GM12878 (cell line): Measurements from ENCODE around the gene SLC66A1. TPM values are rescaled to one million over a fixed set of nuclear protein-coding genes. Genes with fewer than 3 reads are reported as not detected.

Experiments
- ATAC-seq: fragments of 200-7000 bp; cut with Tn5 transposase; 3 replicates; pipeline ENCODE4 v1.9.1; 2020; ENCODE audit warnings: mild to moderate bottlenecking, moderate library complexity
- BruUV-seq: library from RNA; stranded (reverse); fragments of 400-500 nt; replicated peaks from 2 replicates; lab custom pipeline; 2021; lab: Mats Ljungman, UMichigan
- CTCF ChIA-PET: fragments of 300-600 bp; sonication (Branson Sonifier 250); formaldehyde crosslinking; extraction: SDS; loops from one replicate; lab custom pipeline; 2021; ENCODE audit warnings: inconsistent platforms; lab: Yijun Ruan, JAX
- POLR2A ChIA-PET: fragments of 350-600 bp; formaldehyde crosslinking; extraction: SDS; loops from one replicate; lab custom pipeline; 2021; ENCODE audit warnings: inconsistent platforms; lab: Charles Lee
- RAD21 ChIA-PET: fragments of 300-600 bp; sonication (Branson Sonifier 250); formaldehyde crosslinking; loops from one replicate; lab custom pipeline; 2023; ENCODE audit warnings: antibody characterized with exemption; ENCODE audit not compliant: unreplicated experiment; lab: Charles Lee
- SMC1A ChIA-PET: fragments of 300-600 bp; sonication (Branson Sonifier 250); formaldehyde crosslinking; loops from one replicate; lab custom pipeline; 2023; ENCODE audit not compliant: unreplicated experiment, uncharacterized antibody; lab: Charles Lee
- DNase-seq: peaks from one replicate; pipeline ENCODE4 v3.0.0-alpha.2; 2011; ENCODE audit warnings: low read depth, low spot score
- FAIRE-seq: peaks from 3 replicates; lab custom pipeline; 2011; peaks lifted over from hg19 to GRCh38; lab: Jason Lieb, UNC
- H2AFZ ChIP-seq: 2 replicates; pipeline ENCODE4 v1.6.0; 2011; ENCODE audit warnings: low read depth, low read length, control low read depth; ENCODE audit not compliant: control insufficient read depth
- H3K27ac ChIP-seq: 2 replicates; pipeline ENCODE4 v1.5.1; 2011; ENCODE audit warnings: control low read depth; ENCODE audit not compliant: control insufficient read depth, insufficient read depth
- H3K27me3 ChIP-seq, 2 experiments: replicated peaks in 1 of 2; 2 replicates each; pipeline versions ENCODE4 v1.6.0 to v1.6.1; 2011; ENCODE audit warnings: low read length in 1 of 2; ENCODE audit not compliant: control insufficient read depth in 2 of 2, insufficient read depth in 2 of 2
- H3K36me3 ChIP-seq, 2 experiments: 2 replicates each; pipeline ENCODE4 v1.5.1; 2011; ENCODE audit warnings: low read length in 1 of 2; ENCODE audit not compliant: control insufficient read depth in 2 of 2, insufficient read depth in 2 of 2
- H3K4me1 ChIP-seq: 2 replicates; pipeline ENCODE4 v1.6.1; 2011; ENCODE audit warnings: mild to moderate bottlenecking, low read length, moderate library complexity, mixed read lengths; ENCODE audit not compliant: control insufficient read depth, insufficient read depth
- H3K4me2 ChIP-seq: 2 replicates; pipeline ENCODE4 v1.6.0; 2011; ENCODE audit warnings: control low read depth; ENCODE audit not compliant: control insufficient read depth, insufficient read depth
- H3K4me3 ChIP-seq: fragments of 200-600 bp; sonication (generic); 2 replicates; pipeline ENCODE4 v1.5.1; 2016
- H3K79me2 ChIP-seq: 2 replicates; pipeline ENCODE4 v1.6.0; 2011; ENCODE audit warnings: low read length; ENCODE audit not compliant: control insufficient read depth, insufficient read depth
- H3K9ac ChIP-seq: 2 replicates; pipeline ENCODE4 v1.8.0; 2011; ENCODE audit warnings: low read length, control low read depth, mixed read lengths; ENCODE audit not compliant: control insufficient read depth, insufficient read depth
- H3K9me3 ChIP-seq: replicated peaks from 3 replicates; pipeline ENCODE4 v1.5.1; 2011; ENCODE audit warnings: mild to moderate bottlenecking, low read length; ENCODE audit not compliant: control insufficient read depth, insufficient read depth
- H4K20me1 ChIP-seq: 2 replicates; pipeline ENCODE4 v1.6.0; 2011; ENCODE audit not compliant: control insufficient read depth, insufficient read depth
- BMI1 ChIP-seq: fragments of 450-650 bp; IDR thresholded peaks from 2 replicates; pipeline ENCODE4 v1.6.1; 2016; ENCODE audit warnings: mild to moderate bottlenecking, moderate library complexity, borderline replicate concordance
- CHD1 ChIP-seq: IDR thresholded peaks from 2 replicates; pipeline ENCODE4 v1.6.1; 2012; ENCODE audit warnings: low read depth, low read length, improper control_type of control experiment
- CREM ChIP-seq: IDR thresholded peaks from 2 replicates; pipeline ENCODE4 v1.6.1; 2014; ENCODE audit warnings: antibody characterized with exemption, low read depth
- ESRRA ChIP-seq: IDR thresholded peaks from 2 replicates; pipeline ENCODE4 v1.6.1; 2012; ENCODE audit warnings: mild to moderate bottlenecking, low read length, improper control_type of control experiment
- FOS ChIP-seq: IDR thresholded peaks from 3 replicates; pipeline ENCODE4 v1.6.1; 2011; ENCODE audit warnings: borderline replicate concordance; ENCODE audit not compliant: insufficient read length; ENCODE audit errors: extremely low read depth
- GABPA ChIP-seq: IDR thresholded peaks from 2 replicates; pipeline ENCODE4 v1.6.1; 2014; ENCODE audit warnings: antibody characterized with exemption, low read depth, mild to moderate bottlenecking, inconsistent platforms
- KAT2A ChIP-seq: conservative IDR thresholded peaks from 2 replicates; pipeline ENCODE4 v1.6.1; 2011; ENCODE audit warnings: low read depth, low read length; ENCODE audit not compliant: control insufficient read depth
- KLF5 ChIP-seq: fragments of 450-650 bp; IDR thresholded peaks from 2 replicates; pipeline ENCODE4 v1.6.1; 2014; ENCODE audit warnings: mild to moderate bottlenecking; ENCODE audit not compliant: partially characterized antibody
- MTA3 ChIP-seq: IDR thresholded peaks from 2 replicates; pipeline ENCODE4 v1.6.1; 2012; ENCODE audit warnings: low read length, inconsistent platforms, borderline replicate concordance
- NR2C1 ChIP-seq: fragments of 450-650 bp; IDR thresholded peaks from 2 replicates; pipeline ENCODE4 v1.6.1; 2017; ENCODE audit warnings: antibody characterized with exemption, mild to moderate bottlenecking, moderate library complexity
- PRDM15 ChIP-seq: fragments of 450-650 bp; formaldehyde crosslinking; IDR thresholded peaks from 2 replicates; pipeline ENCODE4 v1.4.0; 2020; ENCODE audit warnings: mild to moderate bottlenecking, moderate library complexity
- SIN3A ChIP-seq: IDR thresholded peaks from 2 replicates; pipeline ENCODE4 v1.6.1; 2012; ENCODE audit warnings: low read depth, low read length, improper control_type of control experiment
- TBL1XR1 ChIP-seq: IDR thresholded peaks from 2 replicates; pipeline ENCODE4 v1.6.1; 2012; ENCODE audit warnings: low read depth, low read length, improper control_type of control experiment
- ZNF24 ChIP-seq: fragments of 450-650 bp; IDR thresholded peaks from 2 replicates; pipeline ENCODE4 v1.6.1; 2017; ENCODE audit warnings: antibody characterized with exemption, mild to moderate bottlenecking
- WGBS: methylation state at CpG from one replicate; pipeline ENCODE4 v1.1.6; 2016; ENCODE audit warnings: low lambda C conversion rate; ENCODE audit not compliant: insufficient replicate concordance, insufficient coverage; ENCODE audit errors: missing lambda C conversion rate; 5-methylcytosine and 5-hydroxymethylcytosine counted together
- in situ Hi-C: fragments of 300-500 bp; cut with MboI; formaldehyde crosslinking; loops from 9 replicates; pipeline ENCODE4 v1.14.3; 2018; ENCODE audit warnings: mixed read lengths
- intact Hi-C: fragments of 100-400 bp; cut with micrococcal nuclease; formaldehyde crosslinking; loops from one replicate; pipeline ENCODE4 v1.14.2; 2022; ENCODE audit not compliant: unreplicated experiment
- polyA plus RNA-seq, 11 experiments: library from polyadenylated mRNA; depleted of rRNA in 4 of 11; unstranded in 6 of 11; stranded (reverse) in 5 of 11; fragments of >200 nt; fragmentation: Nextera tagmentation in 4 of 11; fragmentation: Illumina TruSeq in 1 of 11; extraction: Ambion mirVana in 4 of 11; extraction: Trizol in 1 of 11; gene quantifications; 1 replicate in 1 of 11; 2 replicates in 10 of 11; pipeline versions ENCODE4 v1.2.1 to v1.2.3, GENCODE V29; 2011 to 2016; ENCODE audit warnings: inconsistent platforms in 2 of 11, missing spikeins in 2 of 11, low read depth in 1 of 11
- total RNA-seq, 4 experiments: library from RNA; depleted of rRNA in 3 of 4; stranded (reverse); fragments of >200 nt in 3 of 4; fragmentation: Illumina TruSeq in 1 of 4; extraction: Trizol in 1 of 4; gene quantifications; 2 replicates each; pipeline versions ENCODE4 v1.2.1 to v1.2.3, GENCODE V29; 2013 to 2021
- TF ChIP-seq, protein P1 (sequence below): fragments of 450-650 bp; IDR thresholded peaks from 2 replicates; pipeline ENCODE4 v1.6.1; 2014; ENCODE audit warnings: mild to moderate bottlenecking

SLC66A1 gene
- total and polyA plus RNA-seq, 10 of the 15 experiments (the other 5 are each of a cell fraction or from before 2014, with no cell fraction given): 0.58 to 22.0 (median 10.2) TPM

- intact Hi-C loops: no loop called here
- in situ Hi-C loops: no loop called here
- SMC1A ChIA-PET: interaction anchor here (0.7 kb wide), 1 partner anchor 23 kb away, joined by 3 read pairs; no protein-coding TSS in a partner anchor
- FAIRE-seq: no peak
- H3K36me3 ChIP-seq: peaks cover 6 to 12% of the 10 kb centered on the region in 2 experiments
- no peaks in the 10 kb centered on the region; the same call in 1 of the 2 replicates for H3K79me2 ChIP-seq
- 99% methylated on average over 13 of the region's 13 CpGs for WGBS
- no peak for DNase-seq
- CTCF ChIA-PET: no interaction called here
- no peak overlapping the region for H3K4me3 ChIP-seq
- no peak overlapping the region for H3K27ac ChIP-seq
- RAD21 ChIA-PET: no interaction called here
- no peak overlapping the region for H3K4me2 ChIP-seq
- POLR2A ChIA-PET: no interaction called here
- H4K20me1 ChIP-seq: peaks cover 7% of the 10 kb centered on the region
- no TSS peak for BruUV-seq
- H3K9ac ChIP-seq: no peak overlapping the region
- H3K4me1 ChIP-seq: no peaks in the 10 kb centered on the region
- no peak overlapping the region for H2AFZ ChIP-seq
- TF ChIP-seq CHD1 (no peak), KAT2A (no peak), MTA3 (no peak), ZNF24 (no peak), NR2C1 (no peak), SIN3A (no peak)
- no peaks in the 10 kb centered on the region for H3K9me3 ChIP-seq
- ATAC-seq: no peak
- no peaks in the 10 kb centered on the region for H3K27me3 ChIP-seq
These were observed 55.5 kb downstream of the SLC66A1 start for GRCh38 chr1:19367584-19368041.

GRCh38 chr1:19368050-19368449, 55.9 kb downstream of the SLC66A1 start:
- ATAC-seq: no peak
- intact Hi-C loops (no loop called here), in situ Hi-C loops (no loop called here)
- Histone ChIP-seq H3K79me2 (no peaks in the 10 kb centered on the region; the same call in 1 of the 2 replicates), H3K4me2 (no peak overlapping the region), H3K4me1 (no peaks in the 10 kb centered on the region), H3K4me3 (no peak overlapping the region), H3K9ac (no peak overlapping the region), H3K36me3 (peaks cover 6 to 12% of the 10 kb centered on the region in 2 experiments), H3K27ac (no peak overlapping the region), H2AFZ (no peak overlapping the region), H3K9me3 (no peaks in the 10 kb centered on the region), H4K20me1 (peaks cover 7% of the 10 kb centered on the region), H3K27me3 (no peaks in the 10 kb centered on the region)
- RAD21 ChIA-PET: no interaction called here
- WGBS: 92% methylated on average over 5 of the region's 5 CpGs
- FAIRE-seq: no peak
- SMC1A ChIA-PET: interaction anchor here (0.7 kb wide), 1 partner anchor 23 kb away, joined by 3 read pairs; no protein-coding TSS in a partner anchor
- CTCF ChIA-PET: no interaction called here
- no peak for DNase-seq
- POLR2A ChIA-PET: interaction anchor here (0.6 kb wide), 1 partner anchor 313 kb away, joined by 6 read pairs; no protein-coding TSS in a partner anchor
- BruUV-seq: no TSS peak
- TF ChIP-seq GABPA (no peak), BMI1 (no peak), CREM (no peak), PRDM15 (CRISPR knock-in tag) (no peak), FOS (no peak), TBL1XR1 (no peak), ESRRA (no peak), KLF5 (no peak)
- TF ChIP-seq, protein P1, sequence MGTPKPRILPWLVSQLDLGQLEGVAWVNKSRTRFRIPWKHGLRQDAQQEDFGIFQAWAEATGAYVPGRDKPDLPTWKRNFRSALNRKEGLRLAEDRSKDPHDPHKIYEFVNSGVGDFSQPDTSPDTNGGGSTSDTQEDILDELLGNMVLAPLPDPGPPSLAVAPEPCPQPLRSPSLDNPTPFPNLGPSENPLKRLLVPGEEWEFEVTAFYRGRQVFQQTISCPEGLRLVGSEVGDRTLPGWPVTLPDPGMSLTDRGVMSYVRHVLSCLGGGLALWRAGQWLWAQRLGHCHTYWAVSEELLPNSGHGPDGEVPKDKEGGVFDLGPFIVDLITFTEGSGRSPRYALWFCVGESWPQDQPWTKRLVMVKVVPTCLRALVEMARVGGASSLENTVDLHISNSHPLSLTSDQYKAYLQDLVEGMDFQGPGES: no peak
